DND-41 (cell line): ENCODE measurements around the gene SLC27A3.

Source experiments
- EZH2 ChIP-seq: IDR thresholded peaks from 3 replicates; pipeline ENCODE4 v1.6.1; 2012; ENCODE audit warnings: borderline replicate concordance, low read depth, mild to moderate bottlenecking, moderate library complexity, low read length, inconsistent platforms; ENCODE audit not compliant: severe bottlenecking
- TF ChIP-seq, protein P1 (sequence below): IDR thresholded peaks from 2 replicates; pipeline ENCODE4 v1.5.1; 2012; ENCODE audit warnings: borderline replicate concordance, low read length, moderate library complexity, mild to moderate bottlenecking; ENCODE audit not compliant: poor library complexity, severe bottlenecking; ENCODE audit errors: extremely low read depth

DNA sequence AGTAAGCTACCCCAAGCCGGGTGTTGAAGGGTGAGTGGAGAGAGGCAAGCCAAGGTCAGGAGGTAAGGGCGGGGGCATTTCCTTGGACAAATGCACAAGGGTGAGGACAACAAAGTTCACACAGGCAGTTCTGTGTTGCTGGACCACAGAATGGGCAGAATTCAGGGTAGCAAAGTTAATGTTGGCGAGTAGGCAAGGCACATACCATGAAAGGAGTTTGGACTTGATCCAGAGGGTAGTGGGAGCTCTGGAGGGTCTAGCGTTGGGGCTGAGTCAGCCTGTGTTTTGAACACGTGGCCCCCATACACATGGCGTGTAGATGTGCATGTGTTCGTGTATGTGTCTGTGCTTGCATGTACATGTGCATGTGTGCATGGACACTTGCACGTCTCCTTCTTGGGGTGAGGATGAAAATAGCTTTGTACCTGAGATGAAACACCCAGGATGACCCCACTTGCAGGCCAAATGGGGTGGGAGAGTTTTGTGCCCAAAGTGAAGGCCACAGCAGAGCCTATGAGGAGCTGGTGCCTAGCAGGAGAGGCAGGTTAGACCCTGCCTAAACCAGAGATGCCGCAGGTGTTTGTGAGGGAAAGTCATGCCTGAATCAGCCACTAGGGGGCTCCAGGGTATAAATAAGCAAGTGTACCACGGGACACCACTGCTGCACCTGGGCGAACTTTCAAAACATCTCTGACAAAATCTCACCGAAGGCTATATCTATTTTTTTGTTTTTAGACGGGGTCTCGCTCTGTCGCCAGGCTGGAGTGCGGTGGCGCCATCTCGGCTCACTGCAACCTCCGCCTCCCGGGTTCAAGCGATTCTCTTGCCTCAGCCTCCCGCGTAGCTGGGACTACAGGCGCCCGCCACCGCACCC is 21.8 kb downstream of the SLC27A3 start:
- TF ChIP-seq, protein P1, sequence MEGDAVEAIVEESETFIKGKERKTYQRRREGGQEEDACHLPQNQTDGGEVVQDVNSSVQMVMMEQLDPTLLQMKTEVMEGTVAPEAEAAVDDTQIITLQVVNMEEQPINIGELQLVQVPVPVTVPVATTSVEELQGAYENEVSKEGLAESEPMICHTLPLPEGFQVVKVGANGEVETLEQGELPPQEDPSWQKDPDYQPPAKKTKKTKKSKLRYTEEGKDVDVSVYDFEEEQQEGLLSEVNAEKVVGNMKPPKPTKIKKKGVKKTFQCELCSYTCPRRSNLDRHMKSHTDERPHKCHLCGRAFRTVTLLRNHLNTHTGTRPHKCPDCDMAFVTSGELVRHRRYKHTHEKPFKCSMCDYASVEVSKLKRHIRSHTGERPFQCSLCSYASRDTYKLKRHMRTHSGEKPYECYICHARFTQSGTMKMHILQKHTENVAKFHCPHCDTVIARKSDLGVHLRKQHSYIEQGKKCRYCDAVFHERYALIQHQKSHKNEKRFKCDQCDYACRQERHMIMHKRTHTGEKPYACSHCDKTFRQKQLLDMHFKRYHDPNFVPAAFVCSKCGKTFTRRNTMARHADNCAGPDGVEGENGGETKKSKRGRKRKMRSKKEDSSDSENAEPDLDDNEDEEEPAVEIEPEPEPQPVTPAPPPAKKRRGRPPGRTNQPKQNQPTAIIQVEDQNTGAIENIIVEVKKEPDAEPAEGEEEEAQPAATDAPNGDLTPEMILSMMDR = peak; percentile 90
- TF ChIP-seq EZH2 = no peak
